AG08395 (cell line): ENCODE measurements around the gene GAPDH.

Experiments used
- DNase-seq: peaks from one replicate; pipeline ENCODE4 v3.0.0; 2012; ENCODE audit warnings: mixed read lengths, low spot score

The GAPDH gene

DNA sequence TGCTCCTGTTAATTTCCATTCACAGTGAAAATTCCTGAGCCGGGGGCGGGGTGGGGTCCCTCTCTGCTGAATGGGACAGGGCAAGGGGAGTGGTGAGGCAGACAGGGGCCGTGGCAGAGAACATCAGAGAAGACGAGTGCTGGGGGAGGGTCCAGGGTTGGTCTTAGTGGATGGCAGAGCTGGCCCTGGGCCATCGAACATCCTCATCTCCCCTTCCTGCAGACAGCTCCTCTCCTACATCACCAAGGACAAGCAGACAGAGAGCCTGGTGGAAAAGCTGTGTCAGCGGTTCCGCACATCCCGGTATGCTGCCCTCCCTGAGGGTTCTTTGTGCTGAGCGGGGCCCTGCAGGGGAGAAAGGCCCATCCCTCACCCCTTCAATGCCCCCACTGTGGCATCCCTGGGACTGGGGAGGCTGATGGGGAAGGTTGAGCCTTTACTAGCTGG, 5.0 kb upstream of the GAPDH start:
- DNase-seq, result no peak

- no peak for DNase-seq
These were observed 3.6 kb upstream of the GAPDH start for GRCh38 chr12:6530576-6531260.

DNA sequence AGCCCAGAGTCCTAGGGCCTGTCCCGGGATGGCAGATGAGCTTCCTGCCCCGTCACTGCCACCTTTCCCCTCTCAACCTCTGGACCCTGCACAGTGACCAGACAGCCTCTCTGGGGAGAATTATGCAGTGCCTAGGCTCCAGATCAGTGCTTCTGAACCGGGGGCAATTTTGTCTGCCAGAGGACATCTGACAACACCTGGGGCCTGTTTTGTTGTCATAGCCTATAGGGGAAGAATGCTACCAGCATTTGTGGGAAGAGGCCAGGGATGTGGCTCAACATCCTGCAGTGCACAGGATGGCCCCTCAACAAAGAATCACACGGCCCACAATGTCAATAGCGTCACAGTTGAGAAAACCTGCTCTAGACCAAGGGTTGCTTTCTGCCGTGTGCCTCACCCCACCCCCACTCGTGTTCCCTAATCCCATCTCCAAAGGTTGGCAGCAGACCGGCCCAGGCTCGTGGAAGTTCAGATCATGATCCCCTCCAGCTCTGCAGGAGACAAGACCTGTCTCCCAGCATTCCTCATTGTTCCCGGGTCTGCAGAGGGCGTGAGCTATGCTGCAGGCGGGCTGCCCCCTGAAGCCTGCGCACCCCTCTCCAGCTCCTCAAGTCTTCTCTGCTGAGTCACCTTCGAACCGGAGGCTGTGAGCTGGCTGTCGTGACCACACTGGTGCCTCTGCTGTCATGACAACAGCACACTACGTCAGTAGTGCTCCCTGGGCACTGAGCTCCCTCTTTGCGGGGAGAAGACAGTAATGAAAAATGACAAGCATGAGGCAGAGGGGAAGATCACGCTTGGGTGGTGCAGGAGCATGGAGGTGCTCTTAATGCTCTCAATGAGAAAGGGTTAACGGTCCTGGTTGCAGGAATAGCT, 2.0 kb upstream of the GAPDH start:
- DNase-seq, result peak; percentile 96

DNA sequence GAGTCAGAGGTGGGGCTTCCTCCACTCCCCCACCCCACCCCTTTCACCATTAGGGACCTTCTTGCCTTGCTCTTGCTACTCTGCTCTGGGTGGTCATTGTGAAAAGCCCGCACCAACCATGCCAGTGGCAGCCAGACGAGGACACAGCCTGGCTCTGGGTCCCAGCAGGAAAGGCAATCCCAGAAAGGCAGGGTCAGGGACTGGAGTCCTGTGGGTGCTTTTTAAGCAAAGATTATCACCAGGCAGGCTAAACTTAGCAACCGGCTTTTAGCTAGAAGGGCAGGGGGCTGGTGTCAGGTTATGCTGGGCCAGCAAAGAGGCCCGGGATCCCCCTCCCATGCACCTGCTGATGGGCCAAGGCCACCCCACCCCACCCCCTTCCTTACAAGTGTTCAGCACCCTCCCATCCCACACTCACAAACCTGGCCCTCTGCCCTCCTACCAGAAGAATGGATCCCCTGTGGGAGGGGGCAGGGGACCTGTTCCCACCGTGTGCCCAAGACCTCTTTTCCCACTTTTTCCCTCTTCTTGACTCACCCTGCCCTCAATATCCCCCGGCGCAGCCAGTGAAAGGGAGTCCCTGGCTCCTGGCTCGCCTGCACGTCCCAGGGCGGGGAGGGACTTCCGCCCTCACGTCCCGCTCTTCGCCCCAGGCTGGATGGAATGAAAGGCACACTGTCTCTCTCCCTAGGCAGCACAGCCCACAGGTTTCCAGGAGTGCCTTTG, 1.2 kb upstream of the GAPDH start:
- peak; percentile 59 for DNase-seq

DNA sequence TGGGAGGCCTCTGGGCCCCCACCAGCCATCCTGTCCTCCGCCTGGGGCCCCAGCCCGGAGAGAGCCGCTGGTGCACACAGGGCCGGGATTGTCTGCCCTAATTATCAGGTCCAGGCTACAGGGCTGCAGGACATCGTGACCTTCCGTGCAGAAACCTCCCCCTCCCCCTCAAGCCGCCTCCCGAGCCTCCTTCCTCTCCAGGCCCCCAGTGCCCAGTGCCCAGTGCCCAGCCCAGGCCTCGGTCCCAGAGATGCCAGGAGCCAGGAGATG, 729 bp upstream of the GAPDH start:
- no peak for DNase-seq

DNA sequence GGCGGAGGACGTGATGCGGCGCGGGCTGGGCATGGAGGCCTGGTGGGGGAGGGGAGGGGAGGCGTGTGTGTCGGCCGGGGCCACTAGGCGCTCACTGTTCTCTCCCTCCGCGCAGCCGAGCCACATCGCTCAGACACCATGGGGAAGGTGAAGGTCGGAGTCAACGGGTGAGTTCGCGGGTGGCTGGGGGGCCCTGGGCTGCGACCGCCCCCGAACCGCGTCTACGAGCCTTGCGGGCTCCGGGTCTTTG, 303 bp downstream of the GAPDH start:
- DNase-seq, result no peak

DNA sequence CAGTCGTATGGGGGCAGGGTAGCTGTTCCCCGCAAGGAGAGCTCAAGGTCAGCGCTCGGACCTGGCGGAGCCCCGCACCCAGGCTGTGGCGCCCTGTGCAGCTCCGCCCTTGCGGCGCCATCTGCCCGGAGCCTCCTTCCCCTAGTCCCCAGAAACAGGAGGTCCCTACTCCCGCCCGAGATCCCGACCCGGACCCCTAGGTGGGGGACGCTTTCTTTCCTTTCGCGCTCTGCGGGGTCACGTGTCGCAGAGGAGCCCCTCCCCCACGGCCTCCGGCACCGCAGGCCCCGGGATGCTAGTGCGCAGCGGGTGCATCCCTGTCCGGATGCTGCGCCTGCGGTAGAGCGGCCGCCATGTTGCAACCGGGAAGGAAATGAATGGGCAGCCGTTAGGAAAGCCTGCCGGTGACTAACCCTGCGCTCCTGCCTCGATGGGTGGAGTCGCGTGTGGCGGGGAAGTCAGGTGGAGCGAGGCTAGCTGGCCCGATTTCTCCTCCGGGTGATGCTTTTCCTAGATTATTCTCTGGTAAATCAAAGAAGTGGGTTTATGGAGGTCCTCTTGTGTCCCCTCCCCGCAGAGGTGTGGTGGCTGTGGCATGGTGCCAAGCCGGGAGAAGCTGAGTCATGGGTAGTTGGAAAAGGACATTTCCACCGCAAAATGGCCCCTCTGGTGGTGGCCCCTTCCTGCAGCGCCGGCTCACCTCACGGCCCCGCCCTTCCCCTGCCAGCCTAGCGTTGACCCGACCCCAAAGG, 804 bp downstream of the GAPDH start:
- peak; percentile 61 for DNase-seq

- no peak for DNase-seq
These were observed 1.3 kb downstream of the GAPDH start for GRCh38 chr12:6535697-6535946.

DNA sequence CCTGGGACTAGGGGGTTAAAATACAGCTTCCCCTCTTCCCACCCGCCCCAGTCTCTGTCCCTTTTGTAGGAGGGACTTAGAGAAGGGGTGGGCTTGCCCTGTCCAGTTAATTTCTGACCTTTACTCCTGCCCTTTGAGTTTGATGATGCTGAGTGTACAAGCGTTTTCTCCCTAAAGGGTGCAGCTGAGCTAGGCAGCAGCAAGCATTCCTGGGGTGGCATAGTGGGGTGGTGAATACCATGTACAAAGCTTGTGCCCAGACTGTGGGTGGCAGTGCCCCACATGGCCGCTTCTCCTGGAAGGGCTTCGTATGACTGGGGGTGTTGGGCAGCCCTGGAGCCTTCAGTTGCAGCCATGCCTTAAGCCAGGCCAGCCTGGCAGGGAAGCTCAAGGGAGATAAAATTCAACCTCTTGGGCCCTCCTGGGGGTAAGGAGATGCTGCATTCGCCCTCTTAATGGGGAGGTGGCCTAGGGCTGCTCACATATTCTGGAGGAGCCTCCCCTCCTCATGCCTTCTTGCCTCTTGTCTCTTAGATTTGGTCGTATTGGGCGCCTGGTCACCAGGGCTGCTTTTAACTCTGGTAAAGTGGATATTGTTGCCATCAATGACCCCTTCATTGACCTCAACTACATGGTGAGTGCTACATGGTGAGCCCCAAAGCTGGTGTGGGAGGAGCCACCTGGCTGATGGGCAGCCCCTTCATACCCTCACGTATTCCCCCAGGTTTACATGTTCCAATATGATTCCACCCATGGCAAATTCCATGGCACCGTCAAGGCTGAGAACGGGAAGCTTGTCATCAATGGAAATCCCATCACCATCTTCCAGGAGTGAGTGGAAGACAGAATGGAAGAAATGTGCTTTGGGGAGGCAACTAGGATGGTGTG, 1.9 kb downstream of the GAPDH start:
- DNase-seq, result no peak

DNA sequence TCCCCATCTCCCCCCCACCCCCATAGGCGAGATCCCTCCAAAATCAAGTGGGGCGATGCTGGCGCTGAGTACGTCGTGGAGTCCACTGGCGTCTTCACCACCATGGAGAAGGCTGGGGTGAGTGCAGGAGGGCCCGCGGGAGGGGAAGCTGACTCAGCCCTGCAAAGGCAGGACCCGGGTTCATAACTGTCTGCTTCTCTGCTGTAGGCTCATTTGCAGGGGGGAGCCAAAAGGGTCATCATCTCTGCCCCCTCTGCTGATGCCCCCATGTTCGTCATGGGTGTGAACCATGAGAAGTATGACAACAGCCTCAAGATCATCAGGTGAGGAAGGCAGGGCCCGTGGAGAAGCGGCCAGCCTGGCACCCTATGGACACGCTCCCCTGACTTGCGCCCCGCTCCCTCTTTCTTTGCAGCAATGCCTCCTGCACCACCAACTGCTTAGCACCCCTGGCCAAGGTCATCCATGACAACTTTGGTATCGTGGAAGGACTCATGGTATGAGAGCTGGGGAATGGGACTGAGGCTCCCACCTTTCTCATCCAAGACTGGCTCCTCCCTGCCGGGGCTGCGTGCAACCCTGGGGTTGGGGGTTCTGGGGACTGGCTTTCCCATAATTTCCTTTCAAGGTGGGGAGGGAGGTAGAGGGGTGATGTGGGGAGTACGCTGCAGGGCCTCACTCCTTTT, 2.7 kb downstream of the GAPDH start:
- DNase-seq, result no peak

DNA sequence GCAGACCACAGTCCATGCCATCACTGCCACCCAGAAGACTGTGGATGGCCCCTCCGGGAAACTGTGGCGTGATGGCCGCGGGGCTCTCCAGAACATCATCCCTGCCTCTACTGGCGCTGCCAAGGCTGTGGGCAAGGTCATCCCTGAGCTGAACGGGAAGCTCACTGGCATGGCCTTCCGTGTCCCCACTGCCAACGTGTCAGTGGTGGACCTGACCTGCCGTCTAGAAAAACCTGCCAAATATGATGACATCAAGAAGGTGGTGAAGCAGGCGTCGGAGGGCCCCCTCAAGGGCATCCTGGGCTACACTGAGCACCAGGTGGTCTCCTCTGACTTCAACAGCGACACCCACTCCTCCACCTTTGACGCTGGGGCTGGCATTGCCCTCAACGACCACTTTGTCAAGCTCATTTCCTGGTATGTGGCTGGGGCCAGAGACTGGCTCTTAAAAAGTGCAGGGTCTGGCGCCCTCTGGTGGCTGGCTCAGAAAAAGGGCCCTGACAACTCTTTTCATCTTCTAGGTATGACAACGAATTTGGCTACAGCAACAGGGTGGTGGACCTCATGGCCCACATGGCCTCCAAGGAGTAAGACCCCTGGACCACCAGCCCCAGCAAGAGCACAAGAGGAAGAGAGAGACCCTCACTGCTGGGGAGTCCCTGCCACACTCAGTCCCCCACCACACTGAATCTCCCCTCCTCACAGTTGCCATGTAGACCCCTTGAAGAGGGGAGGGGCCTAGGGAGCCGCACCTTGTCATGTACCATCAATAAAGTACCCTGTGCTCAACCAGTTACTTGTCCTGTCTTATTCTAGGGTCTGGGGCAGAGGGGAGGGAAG, 3.5 kb downstream of the GAPDH start:
- peak; percentile 34 for DNase-seq

DNA sequence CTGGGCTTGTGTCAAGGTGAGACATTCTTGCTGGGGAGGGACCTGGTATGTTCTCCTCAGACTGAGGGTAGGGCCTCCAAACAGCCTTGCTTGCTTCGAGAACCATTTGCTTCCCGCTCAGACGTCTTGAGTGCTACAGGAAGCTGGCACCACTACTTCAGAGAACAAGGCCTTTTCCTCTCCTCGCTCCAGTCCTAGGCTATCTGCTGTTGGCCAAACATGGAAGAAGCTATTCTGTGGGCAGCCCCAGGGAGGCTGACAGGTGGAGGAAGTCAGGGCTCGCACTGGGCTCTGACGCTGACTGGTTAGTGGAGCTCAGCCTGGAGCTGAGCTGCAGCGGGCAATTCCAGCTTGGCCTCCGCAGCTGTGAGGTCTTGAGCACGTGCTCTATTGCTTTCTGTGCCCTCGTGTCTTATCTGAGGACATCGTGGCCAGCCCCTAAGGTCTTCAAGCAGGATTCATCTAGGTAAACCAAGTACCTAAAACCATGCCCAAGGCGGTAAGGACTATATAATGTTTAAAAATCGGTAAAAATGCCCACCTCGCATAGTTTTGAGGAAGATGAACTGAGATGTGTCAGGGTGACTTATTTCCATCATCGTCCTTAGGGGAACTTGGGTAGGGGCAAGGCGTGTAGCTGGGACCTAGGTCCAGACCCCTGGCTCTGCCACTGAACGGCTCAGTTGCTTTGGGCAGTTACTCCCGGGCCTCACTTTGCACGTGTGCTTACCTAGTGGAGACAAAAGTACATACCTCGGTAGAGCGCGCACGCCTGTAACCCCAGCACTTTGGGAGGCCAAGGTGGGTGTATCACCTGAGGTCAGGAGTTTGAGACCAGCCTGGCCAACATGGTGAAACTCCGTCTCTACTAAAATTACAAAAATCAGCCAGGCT, 4.3 kb downstream of the GAPDH start:
- no peak for DNase-seq

DNA sequence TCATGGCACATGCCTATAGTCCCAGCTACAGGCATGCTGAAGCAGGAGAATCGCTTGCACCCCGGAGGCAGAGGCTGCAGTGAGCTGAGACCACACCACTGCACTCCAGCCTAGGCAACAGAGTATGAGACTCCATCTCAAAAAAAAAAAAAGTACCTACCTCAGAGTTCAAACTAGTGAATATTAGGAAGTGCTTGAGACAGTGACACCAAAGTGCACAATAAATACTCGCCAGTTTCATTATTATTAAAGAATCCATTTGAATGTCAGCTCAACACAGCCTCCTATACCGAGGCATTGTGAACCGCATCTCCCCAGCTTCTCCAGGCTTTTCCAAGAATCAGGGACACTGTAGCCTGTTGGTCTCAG, 5.0 kb downstream of the GAPDH start:
- no peak for DNase-seq

- no peak for DNase-seq
These were observed 5.4 kb downstream of the GAPDH start for GRCh38 chr12:6539707-6540134.

DNA sequence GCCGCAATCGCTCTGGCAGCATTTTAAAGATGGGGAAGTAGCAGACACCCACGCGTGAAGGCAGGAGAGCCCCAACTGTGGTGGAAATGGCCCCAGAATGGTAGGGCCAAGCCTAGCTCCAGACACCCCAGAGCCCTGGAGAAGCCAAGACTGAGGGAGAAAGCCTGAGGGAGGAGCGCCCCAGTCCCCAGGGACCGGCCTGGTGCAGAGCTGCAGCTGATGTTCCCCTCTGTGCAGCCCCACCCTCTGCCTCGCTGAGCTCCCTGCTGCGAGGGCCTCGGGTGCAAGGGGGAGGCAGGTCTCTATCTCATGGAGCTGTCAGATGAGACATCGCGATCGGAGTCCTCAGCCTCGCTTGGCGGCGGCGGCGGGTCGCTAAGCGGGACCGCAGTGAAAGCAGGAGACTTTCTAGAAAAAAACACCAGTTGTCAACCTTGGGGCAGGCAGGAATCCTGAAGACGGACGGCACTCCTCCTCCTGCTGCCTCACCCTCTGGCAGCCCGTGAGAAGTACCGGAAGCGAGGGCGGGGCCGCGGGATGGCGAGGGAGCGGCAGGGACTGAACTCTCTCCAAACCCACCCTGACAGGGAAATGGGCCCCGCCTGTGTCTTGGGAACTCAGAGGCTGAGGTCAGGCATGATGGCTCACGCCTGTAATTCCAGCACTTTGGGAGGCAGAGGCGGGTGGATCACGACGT, 6.0 kb downstream of the GAPDH start:
- peak; percentile 96 for DNase-seq

GRCh38 chr12:6541371-6542165, 7.3 kb downstream of the GAPDH start:
- DNase-seq, result no peak

DNA sequence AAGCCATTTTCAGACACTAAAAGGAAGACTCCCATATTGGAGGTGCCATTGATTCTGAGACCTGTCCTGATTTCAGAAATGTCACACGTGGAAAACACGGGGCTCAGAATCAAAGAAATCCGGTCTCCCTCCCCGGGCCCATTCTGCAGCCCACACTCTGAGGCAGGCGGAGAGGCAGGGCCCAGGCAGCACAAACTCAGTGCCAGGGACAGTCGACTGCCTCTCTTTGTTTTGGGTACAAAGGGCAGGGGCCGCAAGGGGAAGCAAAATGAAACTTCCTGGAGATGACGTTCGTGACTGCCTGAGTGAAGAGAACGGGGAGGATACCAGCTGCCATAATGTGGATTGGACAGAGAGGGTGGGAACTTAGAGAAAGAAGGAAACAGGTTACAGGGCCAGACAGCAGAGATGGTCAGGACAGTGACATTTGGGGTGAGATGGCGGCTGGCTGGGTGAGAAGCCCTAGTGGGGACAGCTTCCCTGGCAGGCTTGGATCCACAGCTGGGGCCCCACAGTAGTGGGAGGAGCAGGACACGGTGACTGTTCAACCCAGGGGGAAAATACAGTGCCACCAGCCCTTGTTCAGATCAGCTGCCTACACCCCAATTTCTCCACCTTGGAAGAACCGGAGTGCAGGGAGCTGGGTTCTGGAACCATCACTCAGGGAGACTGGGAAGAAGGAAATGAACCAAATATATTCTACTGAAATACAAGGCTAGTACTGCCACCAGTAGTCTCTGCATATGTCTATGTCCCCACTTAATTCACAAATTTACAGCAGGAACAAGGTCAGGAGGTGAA, 8.1 kb downstream of the GAPDH start:
- no peak for DNase-seq
